K562 (cell line): Measurements from ENCODE around the gene FKBP7. TPM values are rescaled to one million over a fixed set of nuclear protein-coding genes. Genes with fewer than 3 reads are reported as not detected.

Source experiments
- ATF7 ChIP-seq: fragments of 450-650 bp; IDR thresholded peaks from 2 replicates; pipeline ENCODE4 v1.7.1; 2014; ENCODE audit warnings: mild to moderate bottlenecking, moderate library complexity
- ETV1 ChIP-seq: fragments of 450-650 bp; conservative IDR thresholded peaks from 2 replicates; pipeline ENCODE4 v1.6.1; 2016; ENCODE audit warnings: missing genetic modification characterization, control low read depth, low read depth, missing compliant biosample characterization
- GATAD2A ChIP-seq: fragments of 450-650 bp; IDR thresholded peaks from 2 replicates; pipeline ENCODE4 v1.6.1; 2017
- HCFC1 ChIP-seq: IDR thresholded peaks from 2 replicates; pipeline ENCODE4 v1.6.1; 2012; ENCODE audit warnings: low read depth, low read length, improper control_type of control experiment
- MAFF ChIP-seq: IDR thresholded peaks from 2 replicates; pipeline ENCODE4 v1.6.1; 2012; ENCODE audit warnings: low read length, improper control_type of control experiment
- MED1 ChIP-seq: sonication (generic); formaldehyde crosslinking; IDR thresholded peaks from 2 replicates; pipeline ENCODE4 v1.8.1; 2023; ENCODE audit warnings: missing genetic modification reagents, borderline replicate concordance
- NFYB ChIP-seq: IDR thresholded peaks from 2 replicates; pipeline ENCODE4 v1.6.1; 2011; ENCODE audit warnings: mild to moderate bottlenecking, moderate library complexity; ENCODE audit not compliant: insufficient read length; ENCODE audit errors: extremely low read depth
- NONO ChIP-seq, 2 experiments: fragments of 200-400 bp in 1 of 2; fragments of 450-650 bp in 1 of 2; formaldehyde crosslinking in 1 of 2; IDR thresholded peaks; 2 replicates each; pipeline ENCODE4 v1.6.1; 2017; ENCODE audit warnings: low read depth in 2 of 2, mild to moderate bottlenecking in 2 of 2, moderate library complexity in 2 of 2, low read length in 1 of 2
- PHF21A ChIP-seq: fragments of 450-650 bp; IDR thresholded peaks from 2 replicates; pipeline ENCODE4 v1.6.1; 2017; ENCODE audit warnings: low read depth, borderline replicate concordance
- POLR2B ChIP-seq: fragments of 450-650 bp; IDR thresholded peaks from 2 replicates; pipeline ENCODE4 v1.6.1; 2018; ENCODE audit warnings: low read depth; ENCODE audit not compliant: partially characterized antibody
- RB1 ChIP-seq: fragments of 450-650 bp; IDR thresholded peaks from 2 replicates; pipeline ENCODE4 v1.6.1; 2017; ENCODE audit warnings: low read depth, mild to moderate bottlenecking
- RBM15 ChIP-seq: fragments of 200-400 bp; formaldehyde crosslinking; IDR thresholded peaks from 2 replicates; pipeline ENCODE4 v1.6.1; 2018; ENCODE audit warnings: mild to moderate bottlenecking, low read length, moderate library complexity; ENCODE audit not compliant: insufficient read depth
- RFX5 ChIP-seq: IDR thresholded peaks from 2 replicates; pipeline ENCODE4 v1.6.1; 2011; ENCODE audit warnings: low read depth, mild to moderate bottlenecking, improper control_type of control experiment, low read length
- SRSF3 ChIP-seq: fragments of 200-400 bp; formaldehyde crosslinking; IDR thresholded peaks from 2 replicates; pipeline ENCODE4 v1.6.1; 2016; ENCODE audit warnings: mild to moderate bottlenecking, low read length, moderate library complexity; ENCODE audit not compliant: insufficient read depth
- TOE1 ChIP-seq, 2 experiments: fragments of 450-650 bp in 1 of 2; sonication (generic) in 1 of 2; formaldehyde crosslinking in 1 of 2; IDR thresholded peaks; 2 replicates each; pipeline versions ENCODE4 v1.7.1 to v1.8.0; 2016 to 2022; ENCODE audit warnings: borderline replicate concordance in 2 of 2, mild to moderate bottlenecking in 2 of 2, antibody characterized with exemption in 1 of 2, inconsistent platforms in 1 of 2, low read depth in 1 of 2, missing genetic modification reagents in 1 of 2, moderate library complexity in 1 of 2
- YY1 ChIP-seq, 3 experiments: IDR thresholded peaks; 2 replicates each; pipeline ENCODE4 v1.6.1; 2011; ENCODE audit warnings: low read length in 2 of 3, mild to moderate bottlenecking in 2 of 3, moderate library complexity in 2 of 3, borderline replicate concordance in 1 of 3, control low read depth in 1 of 3, low read depth in 1 of 3; ENCODE audit not compliant: insufficient read depth in 3 of 3, insufficient replicate concordance in 2 of 3, control insufficient read depth in 1 of 3, insufficient read length in 1 of 3; ENCODE audit errors: extremely low read depth in 1 of 3
- ZC3H11A ChIP-seq: IDR thresholded peaks from 2 replicates; pipeline ENCODE4 v1.6.1; 2012; ENCODE audit warnings: low read depth, low read length, improper control_type of control experiment
- ZFP1 ChIP-seq: fragments of 450-650 bp; formaldehyde crosslinking; IDR thresholded peaks from 2 replicates; pipeline ENCODE4 v1.4.0; 2020; ENCODE audit warnings: mild to moderate bottlenecking, mixed read lengths
- ZNF140 ChIP-seq: fragments of 250-450 bp; sonication (Bioruptor Pico); IDR thresholded peaks from 2 replicates; pipeline ENCODE4 v1.8.0; 2021; ENCODE audit warnings: moderate library complexity, mild to moderate bottlenecking, inconsistent platforms
- ZNF253 ChIP-seq: fragments of 250-450 bp; sonication (Bioruptor Pico); conservative IDR thresholded peaks from 2 replicates; pipeline ENCODE4 v1.6.1; 2021; ENCODE audit warnings: mild to moderate bottlenecking
- ZNF57 ChIP-seq: fragments of 450-650 bp; formaldehyde crosslinking; IDR thresholded peaks from 2 replicates; pipeline ENCODE4 v1.4.0; 2020; ENCODE audit warnings: mild to moderate bottlenecking, moderate library complexity
- ZNF764 ChIP-seq: fragments of 250-450 bp; sonication (Bioruptor Pico); IDR thresholded peaks from 2 replicates; pipeline ENCODE4 v1.4.0; 2020; ENCODE audit warnings: low read depth, mild to moderate bottlenecking, moderate library complexity
- ZSCAN32 ChIP-seq: fragments of 450-650 bp; formaldehyde crosslinking; IDR thresholded peaks from 2 replicates; pipeline ENCODE4 v1.4.0; 2020; ENCODE audit warnings: mild to moderate bottlenecking, moderate library complexity
- polyA plus RNA-seq, 8 experiments: library from polyadenylated mRNA; depleted of rRNA in 4 of 8; stranded (reverse) in 5 of 8; unstranded in 3 of 8; fragments of >200 nt; fragmentation: Nextera tagmentation in 2 of 8; fragmentation: Illumina TruSeq in 1 of 8; extraction: Ambion mirVana in 2 of 8; extraction: Trizol in 1 of 8; gene quantifications; 2 replicates each; pipeline versions ENCODE4 v1.2.1 to v1.2.3, GENCODE V29; 2011 to 2014; ENCODE audit warnings: inconsistent platforms in 1 of 8, missing spikeins in 1 of 8
- total RNA-seq, 7 experiments: library from RNA; depleted of rRNA in 6 of 7; stranded (reverse); fragments of >200 nt in 6 of 7; fragmentation: Illumina TruSeq in 2 of 7; extraction: Trizol in 2 of 7; gene quantifications; 2 replicates each; pipeline versions ENCODE4 v1.2.1 to v1.2.3, GENCODE V29; 2011 to 2021; ENCODE audit warnings: low replicate concordance in 1 of 7
- TF ChIP-seq, protein P1 (sequence below): fragments of 250-450 bp; sonication (Bioruptor Pico); IDR thresholded peaks from 2 replicates; pipeline ENCODE4 v1.8.0; 2021; ENCODE audit warnings: moderate library complexity, mild to moderate bottlenecking, inconsistent platforms
- TF ChIP-seq, protein P2 (sequence below): IDR thresholded peaks from 3 replicates; pipeline ENCODE4 v1.6.1; 2011; ENCODE audit warnings: borderline replicate concordance, mild to moderate bottlenecking, moderate library complexity; ENCODE audit not compliant: insufficient read length; ENCODE audit errors: extremely low read depth

The FKBP7 gene
- total and polyA plus RNA-seq, 9 of the 15 experiments (the other 6 are each of a cell fraction or from before 2014, with no cell fraction given): 6.1 to 23.2 (median 19.0) TPM

DNA sequence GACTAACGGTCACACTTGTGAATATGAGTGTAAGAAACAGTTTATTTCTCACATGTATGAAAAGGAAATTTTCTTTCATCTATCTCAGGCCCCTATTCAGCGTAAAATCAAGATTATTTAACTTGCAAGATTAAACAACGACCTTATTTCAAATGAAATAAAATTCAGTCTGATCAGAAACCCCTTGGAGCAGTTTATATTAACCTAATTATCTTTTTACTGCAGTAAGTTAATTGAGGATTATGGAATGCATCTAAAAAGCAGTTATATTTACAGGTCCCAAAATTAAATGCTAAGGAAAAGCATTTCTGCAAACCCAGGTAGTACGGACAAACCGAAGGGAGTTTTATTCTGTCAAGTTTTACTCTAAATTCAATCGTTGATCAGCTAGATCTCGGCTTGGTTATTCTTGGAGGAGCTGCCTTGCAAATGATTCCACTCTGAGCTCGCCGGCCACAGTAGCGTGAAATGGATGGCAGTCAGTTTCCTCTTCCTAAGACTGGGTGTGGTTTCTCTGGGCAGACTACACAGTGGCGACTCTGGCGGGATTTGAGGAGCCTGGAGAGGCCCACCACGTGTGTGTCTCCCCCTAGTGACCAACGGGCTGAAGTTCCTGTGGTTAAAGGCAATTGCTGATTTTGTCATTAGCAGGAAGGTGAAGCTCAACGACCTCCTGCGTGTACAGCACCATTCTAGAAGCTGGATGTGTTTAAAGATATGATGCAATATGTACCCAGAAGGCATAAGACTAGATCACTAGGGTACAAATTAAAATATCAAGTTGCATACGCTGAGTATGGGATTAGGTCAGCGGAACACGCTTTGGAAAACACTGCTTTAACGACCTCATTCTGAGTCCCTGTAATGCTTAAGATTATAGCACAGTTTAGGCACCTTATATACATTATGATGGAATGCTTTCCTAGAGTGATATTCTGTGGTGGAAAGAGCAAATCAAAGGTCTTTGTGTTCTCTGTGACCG is 63.8 kb downstream of the FKBP7 start (continued):
- TF ChIP-seq GATAD2A (peak; percentile 91), ZSCAN32 (CRISPR knock-in tag) (peak; percentile 98), MAFF (peak; percentile 24; the same call in 1 of the 2 replicates), HCFC1 (peak; percentile 63), MED1 (CRISPR knock-in tag) (no peak), ETV1 (tag) (peak; percentile 67), POLR2B (peak; percentile 41), NONO (IDR thresholded peaks at IDR 0.05; ENCODE audit: low read depth in 2 of 2, low read length in 1 of 2) (no peak), YY1 (IDR thresholded peaks at IDR 0.05; ENCODE audit: borderline replicate concordance in 1 of 3, control insufficient read depth in 1 of 3, extremely low read depth in 1 of 3, insufficient read depth in 3 of 3, insufficient read length in 1 of 3, insufficient replicate concordance in 2 of 3, low read depth in 1 of 3, low read length in 2 of 3) (peak in 2 of 3 experiments; percentile 80 to 90), RFX5 (peak; percentile 28; the same call in 1 of the 2 replicates), RB1 (peak; percentile 99), ATF7 (peak; percentile 94), ZNF57 (no peak; the same call in 1 of the 2 replicates), RBM15 (no peak), ZNF253 (CRISPR knock-in tag) (no peak), ZFP1 (no peak), ZC3H11A (peak; percentile 93), NFYB (no peak), PHF21A (no peak), SRSF3 (no peak), ZNF764 (no peak), TOE1 (IDR thresholded peaks at IDR 0.05; ENCODE audit: borderline replicate concordance) (peak; percentile 41; the same call in 1 of the 2 replicates), TOE1 (CRISPR knock-in tag; IDR thresholded peaks at IDR 0.05; ENCODE audit: borderline replicate concordance, low read depth) (no peak), ZNF140 (no peak)
- TF ChIP-seq, protein P1, sequence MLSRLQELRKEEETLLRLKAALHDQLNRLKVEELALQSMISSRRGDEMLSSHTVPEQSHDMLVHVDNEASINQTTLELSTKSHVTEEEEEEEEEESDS (CRISPR knock-in tag): no peak
- TF ChIP-seq, protein P2, sequence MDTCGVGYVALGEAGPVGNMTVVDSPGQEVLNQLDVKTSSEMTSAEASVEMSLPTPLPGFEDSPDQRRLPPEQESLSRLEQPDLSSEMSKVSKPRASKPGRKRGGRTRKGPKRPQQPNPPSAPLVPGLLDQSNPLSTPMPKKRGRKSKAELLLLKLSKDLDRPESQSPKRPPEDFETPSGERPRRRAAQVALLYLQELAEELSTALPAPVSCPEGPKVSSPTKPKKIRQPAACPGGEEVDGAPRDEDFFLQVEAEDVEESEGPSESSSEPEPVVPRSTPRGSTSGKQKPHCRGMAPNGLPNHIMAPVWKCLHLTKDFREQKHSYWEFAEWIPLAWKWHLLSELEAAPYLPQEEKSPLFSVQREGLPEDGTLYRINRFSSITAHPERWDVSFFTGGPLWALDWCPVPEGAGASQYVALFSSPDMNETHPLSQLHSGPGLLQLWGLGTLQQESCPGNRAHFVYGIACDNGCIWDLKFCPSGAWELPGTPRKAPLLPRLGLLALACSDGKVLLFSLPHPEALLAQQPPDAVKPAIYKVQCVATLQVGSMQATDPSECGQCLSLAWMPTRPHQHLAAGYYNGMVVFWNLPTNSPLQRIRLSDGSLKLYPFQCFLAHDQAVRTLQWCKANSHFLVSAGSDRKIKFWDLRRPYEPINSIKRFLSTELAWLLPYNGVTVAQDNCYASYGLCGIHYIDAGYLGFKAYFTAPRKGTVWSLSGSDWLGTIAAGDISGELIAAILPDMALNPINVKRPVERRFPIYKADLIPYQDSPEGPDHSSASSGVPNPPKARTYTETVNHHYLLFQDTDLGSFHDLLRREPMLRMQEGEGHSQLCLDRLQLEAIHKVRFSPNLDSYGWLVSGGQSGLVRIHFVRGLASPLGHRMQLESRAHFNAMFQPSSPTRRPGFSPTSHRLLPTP: no peak
